GM10847 (cell line): ENCODE data around the gene COG5.

Experiments used
- POLR2A ChIP-seq: IDR thresholded peaks from 2 replicates; pipeline ENCODE4 v1.6.1; 2011; ENCODE audit not compliant: insufficient read length; ENCODE audit errors: extremely low read depth

The COG5 gene

DNA sequence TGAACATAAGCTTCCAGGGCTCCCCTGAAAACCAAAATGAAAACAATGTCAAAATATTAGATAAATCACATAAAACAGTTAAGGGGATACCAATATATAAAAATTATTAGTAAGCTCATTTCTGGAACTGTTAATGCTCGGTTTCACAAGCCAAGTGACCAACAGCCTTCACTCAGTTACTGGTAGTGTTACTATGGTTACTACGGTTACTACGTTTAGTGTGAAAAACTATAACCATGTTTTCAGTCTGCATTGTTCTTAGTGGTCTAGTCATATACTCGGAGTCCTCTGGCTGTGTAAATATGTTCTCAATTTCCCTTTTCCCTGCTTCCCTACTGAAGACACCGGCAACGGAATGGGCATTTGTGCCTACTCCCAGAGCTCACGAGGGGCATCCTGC lies 360.1 kb downstream of the COG5 start:
- no peak for TF ChIP-seq POLR2A

DNA sequence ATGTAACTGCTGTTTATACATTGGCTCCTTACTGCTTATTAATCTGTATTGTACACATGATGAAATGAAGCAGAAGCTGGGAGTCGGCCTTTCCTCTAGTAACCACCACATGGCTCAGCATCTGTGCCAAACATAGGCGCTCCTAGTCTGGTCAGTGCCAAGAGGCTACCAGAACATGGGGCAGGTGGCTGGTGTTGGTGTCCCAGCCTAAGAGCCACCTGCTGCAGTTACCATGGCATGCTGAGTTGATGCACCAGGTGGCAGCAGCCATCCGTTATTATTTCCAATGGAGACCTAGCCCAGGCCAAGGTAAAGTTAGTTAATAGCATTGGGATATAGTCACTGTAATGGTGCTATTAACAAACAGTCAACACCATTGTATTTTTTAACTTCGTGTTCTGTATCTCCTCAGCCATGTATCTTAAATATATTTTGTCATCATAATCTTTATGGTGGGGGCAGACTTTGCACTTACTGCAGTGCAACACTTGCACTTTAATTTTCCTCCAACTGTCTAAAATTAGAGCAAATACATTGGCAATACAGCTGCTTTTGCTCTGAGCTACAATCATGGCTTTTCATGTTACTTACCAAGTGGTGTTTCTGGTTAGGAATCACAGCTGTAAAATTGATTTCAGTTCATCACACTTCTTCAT lies 361.8 kb downstream of the COG5 start:
- no peak for TF ChIP-seq POLR2A

DNA sequence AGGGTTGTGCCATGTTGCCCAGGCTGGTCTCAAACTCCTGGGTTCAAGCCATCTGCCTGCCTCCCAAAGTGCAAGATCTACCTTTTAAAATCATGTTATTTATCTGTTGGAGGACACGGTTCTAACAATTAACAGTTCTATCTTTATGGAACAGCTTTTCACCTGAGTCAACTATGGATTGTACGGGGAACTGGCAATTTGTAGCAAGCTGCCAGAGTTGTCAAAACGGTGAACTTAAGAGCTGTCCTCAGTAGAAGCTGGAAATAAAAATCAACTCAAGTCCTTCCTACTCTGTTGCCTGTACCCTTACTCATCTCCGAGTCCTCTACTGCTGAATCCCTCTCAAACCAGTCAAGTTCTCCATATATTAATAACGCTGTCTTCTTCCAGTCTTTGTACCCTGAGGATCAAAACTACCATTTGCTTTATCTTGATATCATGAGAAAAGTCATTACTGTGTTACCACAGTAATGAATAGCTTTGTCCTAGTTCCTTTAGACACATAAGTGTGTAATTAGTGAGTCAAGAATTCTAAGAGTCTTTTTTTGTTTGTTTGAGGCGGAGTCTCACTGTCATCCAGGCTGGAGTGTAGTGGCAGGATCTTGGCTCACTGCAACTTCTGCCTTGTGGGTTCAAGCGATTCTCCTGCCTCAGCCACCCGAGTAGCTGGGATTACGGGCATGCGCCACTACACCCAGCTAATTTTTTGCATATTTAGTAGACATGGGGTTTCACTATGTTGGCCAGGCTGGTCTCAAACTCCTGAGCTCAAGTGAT lies 366.7 kb downstream of the COG5 start:
- no peak for TF ChIP-seq POLR2A

DNA sequence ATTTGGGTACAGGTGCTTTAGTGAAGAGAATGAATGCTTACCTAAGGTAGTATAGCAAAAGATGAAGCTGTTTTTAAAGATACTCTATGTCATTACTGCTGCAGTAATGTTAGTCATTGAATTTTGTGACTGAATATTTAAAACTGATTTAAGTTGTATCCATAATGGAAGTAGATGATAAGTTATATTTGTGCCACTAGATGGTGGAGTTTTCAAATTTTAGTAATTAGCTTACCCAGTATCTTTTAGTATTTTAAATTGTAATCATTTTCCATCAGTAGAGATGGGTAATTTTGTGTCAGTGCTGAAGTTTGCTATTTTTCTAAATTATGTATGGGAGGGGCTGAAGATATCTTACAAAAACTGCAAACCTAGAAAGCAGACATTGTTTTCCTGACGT lies 369.7 kb downstream of the COG5 start:
- no peak for TF ChIP-seq POLR2A

DNA sequence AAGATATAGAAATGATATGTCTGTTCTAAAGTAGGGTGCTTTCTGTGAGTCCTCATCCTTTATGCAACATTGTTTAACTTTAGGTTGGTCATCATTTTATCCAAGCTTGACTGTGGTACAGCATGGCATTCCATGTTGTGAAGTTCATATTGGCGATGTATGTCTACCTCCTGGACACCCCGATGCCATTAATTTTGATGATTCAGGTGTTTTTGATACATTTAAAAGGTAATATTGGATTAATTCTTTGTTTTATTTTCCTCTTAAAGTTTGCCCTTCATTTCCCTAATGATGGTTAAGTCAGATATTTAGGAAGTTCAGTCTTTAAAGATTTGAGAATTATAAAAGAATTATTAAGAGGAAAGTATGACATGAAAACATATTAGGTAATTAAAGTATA lies 373.6 kb downstream of the COG5 start:
- no peak for TF ChIP-seq POLR2A

DNA sequence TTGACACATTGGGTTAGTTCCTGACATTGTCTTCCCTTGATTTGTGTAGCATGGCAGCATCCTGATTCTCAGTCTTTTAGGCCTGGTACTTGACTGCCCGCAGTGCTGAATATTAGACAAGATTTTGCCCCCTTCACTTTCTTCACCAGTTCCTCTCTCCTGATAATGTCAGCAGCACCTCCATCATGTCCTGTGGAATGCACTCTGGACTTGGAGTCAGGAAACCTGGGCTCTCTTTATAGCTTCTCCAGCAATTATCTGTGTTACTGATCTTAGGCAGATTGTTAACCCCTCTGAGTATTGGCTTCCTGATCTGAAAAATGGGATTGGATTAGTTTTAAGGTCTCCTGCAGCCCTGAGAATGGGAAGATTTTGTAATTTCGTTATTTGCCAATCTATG lies 375.9 kb downstream of the COG5 start:
- TF ChIP-seq POLR2A = no peak

DNA sequence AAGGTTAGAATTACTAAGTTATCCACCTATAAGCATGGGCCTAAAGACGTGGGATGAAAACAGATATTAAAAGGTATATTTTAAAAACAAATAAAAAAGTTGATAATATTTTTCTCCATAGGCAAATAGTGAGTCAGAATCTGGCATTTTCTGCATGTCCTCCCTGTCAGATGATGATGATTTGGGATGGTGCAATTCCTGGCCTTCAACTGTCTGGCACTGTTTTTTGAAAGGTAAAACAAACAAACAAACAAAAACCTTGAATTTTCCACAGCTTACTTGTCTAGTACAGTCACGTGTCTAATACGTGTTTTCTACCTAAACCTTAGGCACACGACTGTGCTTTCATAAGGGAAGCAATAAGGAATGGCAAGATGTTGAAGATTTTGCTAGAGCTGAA lies 377.5 kb downstream of the COG5 start:
- TF ChIP-seq POLR2A = no peak

DNA sequence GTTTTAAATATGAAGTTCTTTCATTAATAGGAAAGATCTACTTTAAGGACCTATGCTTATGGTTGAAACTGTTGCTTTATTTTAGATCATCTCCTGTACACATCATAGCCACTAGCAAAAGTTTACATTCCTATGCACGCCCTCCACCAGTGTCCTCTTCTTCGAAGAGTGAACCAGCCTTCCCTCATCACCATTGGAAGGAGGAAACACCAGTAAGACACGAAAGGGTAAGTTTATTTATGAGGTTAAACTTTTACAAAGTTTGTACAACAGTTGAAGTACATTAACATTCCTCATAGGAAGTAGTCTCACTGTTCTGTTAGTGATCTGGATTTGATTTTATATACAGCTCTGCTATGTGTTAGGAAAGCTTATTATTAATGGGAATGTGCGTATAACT lies 378.0 kb downstream of the COG5 start:
- TF ChIP-seq POLR2A = no peak

DNA sequence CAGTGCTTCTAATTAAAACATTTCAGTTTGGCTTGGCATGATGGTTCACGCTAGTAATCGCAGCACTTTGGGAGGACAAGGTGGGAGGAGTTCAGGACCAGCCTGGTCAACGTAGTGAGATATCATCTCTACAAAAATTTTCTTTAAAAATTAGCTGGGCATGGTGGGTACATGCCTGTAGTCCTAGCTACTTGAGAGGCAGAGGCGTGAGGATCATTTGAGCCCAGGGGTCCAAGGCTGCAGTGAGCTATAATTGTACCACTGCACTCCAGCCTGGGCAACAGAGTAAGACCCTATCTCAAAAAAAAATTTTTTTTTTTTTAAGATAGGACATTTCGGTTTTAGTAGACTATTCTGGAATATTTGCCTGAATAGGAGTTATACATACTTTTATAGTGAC lies 382.5 kb downstream of the COG5 start:
- no peak for TF ChIP-seq POLR2A

DNA sequence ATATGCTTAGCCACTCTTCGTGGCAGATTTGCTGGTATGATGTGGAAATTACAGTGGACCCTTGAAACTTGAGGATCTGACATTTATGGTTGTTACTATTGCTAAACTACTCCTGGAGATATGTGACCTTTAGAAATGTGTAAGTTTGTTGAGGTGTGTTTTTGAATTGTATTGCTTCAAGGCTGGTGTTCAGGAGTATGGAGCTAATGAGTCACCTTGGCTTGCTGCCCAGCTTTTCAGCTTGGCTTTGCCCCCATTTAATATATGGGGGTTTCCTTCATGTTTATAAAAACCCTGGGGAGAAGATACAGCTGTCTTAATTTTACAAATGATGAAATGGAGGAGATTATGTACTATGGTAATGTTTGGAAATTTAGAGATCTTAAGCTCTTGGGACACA lies 383.3 kb downstream of the COG5 start:
- TF ChIP-seq POLR2A = no peak

DNA sequence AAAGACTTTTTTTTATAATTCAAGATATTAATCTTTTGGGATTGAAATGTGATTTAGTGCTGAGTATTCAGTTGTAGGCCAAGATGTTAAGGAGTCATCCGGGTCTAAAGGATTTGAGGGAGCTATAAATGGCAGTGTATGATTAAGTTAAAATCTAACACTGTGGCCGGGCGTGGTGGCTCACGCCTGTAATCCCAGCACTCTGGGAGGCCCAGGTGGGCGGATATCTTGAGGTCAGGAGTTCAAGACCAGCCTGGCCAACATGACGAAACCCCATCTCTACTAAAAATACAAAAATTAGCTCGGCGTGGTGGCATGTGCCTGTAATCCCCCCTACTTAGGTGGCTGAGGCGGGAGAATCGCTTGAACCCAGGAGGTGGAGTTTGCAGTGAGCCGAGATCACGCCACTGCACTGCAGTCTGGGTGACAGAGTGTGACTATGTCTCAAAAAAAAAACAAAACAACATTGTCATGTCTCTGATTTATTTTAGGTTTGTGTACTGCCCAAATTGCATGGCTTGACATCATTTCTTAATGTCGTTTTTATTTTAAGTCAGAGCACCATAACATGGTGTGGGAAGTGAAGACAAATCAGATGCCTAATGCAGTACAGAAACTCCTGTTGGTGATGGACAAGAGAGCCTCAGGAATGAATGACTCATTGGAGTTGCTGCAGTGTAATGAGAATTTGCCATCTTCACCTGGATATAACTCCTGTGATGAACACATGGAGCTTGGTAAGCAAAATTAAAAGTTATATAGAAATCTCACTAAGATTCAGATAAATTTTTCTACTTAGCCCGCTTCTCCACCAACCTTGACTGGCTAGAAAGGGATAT lies 384.2 kb downstream of the COG5 start:
- TF ChIP-seq POLR2A = no peak

DNA sequence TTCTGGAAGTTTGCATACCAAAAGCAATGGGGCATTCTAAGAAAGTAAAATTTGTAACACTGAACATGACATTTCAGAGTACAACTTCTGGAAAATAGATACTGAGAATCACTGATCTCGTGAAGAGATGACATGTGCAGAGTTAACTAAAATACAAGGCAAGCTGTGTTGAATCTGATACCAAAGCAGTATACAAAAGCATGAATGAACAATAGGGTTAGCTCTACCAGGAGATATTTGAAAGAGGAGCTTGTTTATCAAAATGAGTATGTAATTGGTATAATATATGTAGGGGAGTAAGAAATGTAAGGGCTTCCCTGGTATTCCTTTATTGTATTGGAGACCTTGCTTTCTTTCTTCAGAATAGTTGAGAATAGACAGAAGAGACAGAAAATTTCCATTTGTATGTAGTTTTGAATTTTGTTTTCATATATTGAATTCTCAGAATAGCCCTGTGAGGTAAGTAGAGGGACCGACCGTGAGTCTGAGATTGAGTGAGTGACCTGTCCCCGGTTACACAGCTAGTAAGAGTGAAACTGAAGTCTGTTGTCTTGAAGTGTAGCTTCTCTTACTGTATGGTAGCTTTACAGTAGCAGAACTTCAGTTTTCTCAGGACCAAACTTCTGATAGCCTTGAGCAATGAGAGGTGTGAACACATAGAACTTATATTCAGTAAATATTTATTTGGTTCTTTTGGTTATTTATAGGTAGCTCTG lies 389.9 kb downstream of the COG5 start:
- TF ChIP-seq POLR2A = no peak

DNA sequence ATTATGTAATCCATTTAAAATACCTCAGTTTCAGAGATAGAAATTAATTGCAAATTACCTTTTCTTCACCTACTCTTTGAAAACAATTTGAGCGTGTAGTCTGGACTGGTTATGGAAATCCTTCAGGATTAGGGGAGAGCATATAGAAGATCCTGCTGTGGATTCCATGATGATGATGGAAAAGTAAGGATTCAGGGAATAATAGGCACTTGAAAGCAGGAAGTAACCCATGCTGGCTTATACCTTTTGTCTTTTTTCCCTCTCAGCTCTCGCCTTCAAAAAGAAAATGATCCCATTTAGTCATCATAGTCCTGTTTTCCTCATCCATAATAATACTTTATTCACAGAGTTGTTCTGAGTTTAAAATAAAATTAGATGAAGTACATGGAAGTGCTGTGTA lies 390.5 kb downstream of the COG5 start:
- TF ChIP-seq POLR2A = no peak

DNA sequence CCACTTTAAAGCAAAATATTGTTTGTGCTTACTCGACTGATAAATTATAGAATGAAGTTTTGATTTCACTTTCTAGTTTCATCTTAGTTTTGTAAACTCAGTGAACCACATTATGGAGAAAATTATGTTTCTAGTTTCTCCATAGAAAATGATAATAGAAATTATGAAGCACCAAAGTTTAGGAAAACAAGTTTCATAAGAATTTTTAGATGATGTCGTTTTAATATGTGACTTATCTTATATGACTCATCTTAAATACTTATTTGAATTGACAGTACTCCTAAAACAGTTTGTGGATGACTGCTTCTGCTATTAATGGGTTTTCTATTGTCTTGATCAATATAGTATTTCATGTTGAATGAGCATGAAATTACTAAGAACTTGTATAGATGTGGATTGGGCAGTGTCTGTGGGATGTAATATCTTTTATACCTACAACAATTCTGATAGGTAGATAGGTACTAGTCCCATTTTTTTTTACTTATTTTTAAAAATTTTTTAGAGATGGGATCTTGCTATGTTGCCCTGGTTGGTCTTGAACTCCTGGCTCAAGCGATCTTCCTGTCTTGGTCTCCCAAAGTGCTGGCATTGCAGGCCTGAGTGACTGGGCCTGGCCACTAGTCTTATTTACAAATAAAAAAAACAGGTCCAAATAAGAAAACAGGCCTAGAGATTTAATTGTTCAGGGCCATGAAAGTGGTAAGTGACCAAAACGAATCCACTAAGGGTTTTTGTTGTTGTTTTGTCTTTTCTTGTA lies 391.3 kb downstream of the COG5 start:
- TF ChIP-seq POLR2A = no peak

DNA sequence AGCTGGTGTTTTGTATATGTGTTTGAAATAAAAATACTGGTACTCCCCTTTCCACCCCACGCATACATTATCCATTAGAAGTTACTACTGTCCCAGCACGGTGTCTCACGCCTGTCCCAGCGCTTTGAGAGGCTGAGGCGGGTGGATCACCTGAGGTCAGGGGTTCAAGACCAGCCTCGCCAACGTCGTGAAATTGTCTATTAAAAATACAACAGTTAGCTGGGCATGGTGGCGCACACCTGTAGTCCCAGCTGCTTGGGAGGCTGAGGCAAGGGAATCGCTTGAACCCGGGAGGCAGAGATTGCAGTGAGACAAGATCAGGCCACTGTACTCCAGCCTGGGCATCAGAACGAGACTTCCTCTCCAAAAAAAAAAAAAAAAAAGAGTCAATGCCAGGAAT lies 392.2 kb downstream of the COG5 start:
- no peak for TF ChIP-seq POLR2A
